HG03342 (cell line): ENCODE data around the gene CDC42SE1.
A peak's percentile ranks its signal among the peaks of the same experiment; 100 is the strongest.

Experiments used
- ATAC-seq: cut with Tn5 transposase; IDR thresholded peaks from one replicate; pipeline ENCODE4 v1.9.1; 2021; ENCODE audit warnings: mild to moderate bottlenecking, moderate library complexity; ENCODE audit not compliant: unreplicated experiment

Gene CDC42SE1

GRCh38 chr1:151054971-151055547, 4.4 kb downstream of the CDC42SE1 start:
- no peak for ATAC-seq

GRCh38 chr1:151051356-151052009, 7.9 kb downstream of the CDC42SE1 start:
- no peak for ATAC-seq

GRCh38 chr1:151050051-151050688, 9.3 kb downstream of the CDC42SE1 start:
- ATAC-seq, result no peak

- ATAC-seq, result no peak
These were observed 10.0 kb downstream of the CDC42SE1 start for GRCh38 chr1:151049458-151049857.

GRCh38 chr1:151048645-151049032, 10.8 kb downstream of the CDC42SE1 start:
- ATAC-seq, result no peak

GRCh38 chr1:151047925-151048644, 11.3 kb downstream of the CDC42SE1 start:
- ATAC-seq, result peak; percentile 63

GRCh38 chr1:151047591-151047924, 11.9 kb downstream of the CDC42SE1 start, which contains the start of gene C1orf56:
C1orf56 (plus strand) TSS chr1:151047751; CDS start chr1:151047848, 97 bp downstream.
- ATAC-seq, result peak; percentile 46

GRCh38 chr1:151043163-151043562, 16.3 kb downstream of the CDC42SE1 start:
- no peak for ATAC-seq

GRCh38 chr1:151039521-151039920, 19.9 kb downstream of the CDC42SE1 start:
- no peak for ATAC-seq

GRCh38 chr1:151037032-151037431, 22.4 kb downstream of the CDC42SE1 start:
- no peak for ATAC-seq

- no peak for ATAC-seq
These were observed 23.1 kb downstream of the CDC42SE1 start, which contains the start of gene BNIPL for GRCh38 chr1:151036356-151036755. BNIPL (plus strand) TSS chr1:151036586; CDS start chr1:151036726, 140 bp downstream.

- no peak for ATAC-seq
These were observed 24.3 kb downstream of the CDC42SE1 start for GRCh38 chr1:151035167-151035566.

GRCh38 chr1:151032164-151032563, 27.3 kb downstream of the CDC42SE1 start:
- no peak for ATAC-seq

GRCh38 chr1:151026460-151026859, 33.0 kb downstream of the CDC42SE1 start:
- ATAC-seq, result no peak

- no peak for ATAC-seq
These were observed 34.8 kb downstream of the CDC42SE1 start for GRCh38 chr1:151024540-151025146.

GRCh38 chr1:151013518-151013917, 45.9 kb downstream of the CDC42SE1 start:
- ATAC-seq, result no peak

- ATAC-seq, result no peak
These were observed 46.5 kb downstream of the CDC42SE1 start for GRCh38 chr1:151012684-151013471.

- no peak for ATAC-seq
These were observed 48.1 kb downstream of the CDC42SE1 start for GRCh38 chr1:151011154-151011850.

GRCh38 chr1:151010346-151010726, 49.1 kb downstream of the CDC42SE1 start:
- ATAC-seq, result no peak
